Muscle of back (tissue), 11 donors: Measurements from ENCODE around the gene CDHR2. TPM values are rescaled to one million over a fixed set of nuclear protein-coding genes. Genes with fewer than 3 reads are reported as not detected.

Source experiments
- DNase-seq, 3 donors: peaks; one replicate each; pipeline versions ENCODE4 v3.0.0 to v3.0.0-alpha.2; 2013
- polyA plus RNA-seq, 10 donors: library from polyadenylated mRNA; unstranded; fragments of 120-200 nt; gene quantifications; one replicate each; pipeline ENCODE4 v1.2.1, GENCODE V29; 2013; ENCODE audit not compliant: insufficient read length in 10 of 10

The CDHR2 gene
- polyA plus RNA-seq, 10 donors, result 0.27 to 0.88 (median 0.49) TPM; not detected in 2

GRCh38 chr5:176529116-176529740 is 19.9 kb upstream of the CDHR2 start:
- no peak for DNase-seq

GRCh38 chr5:176529741-176530141 is 19.4 kb upstream of the CDHR2 start:
- no peak for DNase-seq

DNA sequence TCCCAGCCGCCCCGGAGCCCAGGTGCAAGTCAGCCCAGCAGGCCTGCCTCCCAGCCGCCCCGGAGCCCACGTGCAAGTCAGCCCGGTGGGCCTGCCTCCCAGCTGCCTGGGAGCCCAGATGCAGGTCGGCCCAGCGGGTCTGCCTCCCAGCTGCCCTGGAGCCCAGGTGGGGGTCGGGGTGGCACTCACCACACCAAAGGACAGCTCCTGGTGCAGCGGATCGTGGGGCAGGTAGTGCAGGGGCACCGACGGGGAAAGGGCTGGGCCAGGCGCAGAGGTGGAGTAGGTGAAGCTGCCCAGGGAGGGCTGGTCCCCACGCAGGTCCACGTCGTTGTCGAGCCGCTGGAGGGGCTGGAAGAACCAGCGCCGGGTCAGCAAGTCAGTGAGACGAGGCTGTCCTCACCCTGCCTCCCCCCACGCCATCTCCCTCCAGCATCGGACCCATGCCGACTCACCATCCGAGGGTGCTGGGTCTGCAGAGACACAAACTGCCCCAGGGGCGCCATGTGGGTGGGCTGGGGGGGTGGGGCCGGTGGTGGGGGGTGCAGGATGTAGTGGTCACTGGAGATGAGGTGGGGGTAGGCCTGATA is 18.7 kb upstream of the CDHR2 start:
- no peak for DNase-seq

DNA sequence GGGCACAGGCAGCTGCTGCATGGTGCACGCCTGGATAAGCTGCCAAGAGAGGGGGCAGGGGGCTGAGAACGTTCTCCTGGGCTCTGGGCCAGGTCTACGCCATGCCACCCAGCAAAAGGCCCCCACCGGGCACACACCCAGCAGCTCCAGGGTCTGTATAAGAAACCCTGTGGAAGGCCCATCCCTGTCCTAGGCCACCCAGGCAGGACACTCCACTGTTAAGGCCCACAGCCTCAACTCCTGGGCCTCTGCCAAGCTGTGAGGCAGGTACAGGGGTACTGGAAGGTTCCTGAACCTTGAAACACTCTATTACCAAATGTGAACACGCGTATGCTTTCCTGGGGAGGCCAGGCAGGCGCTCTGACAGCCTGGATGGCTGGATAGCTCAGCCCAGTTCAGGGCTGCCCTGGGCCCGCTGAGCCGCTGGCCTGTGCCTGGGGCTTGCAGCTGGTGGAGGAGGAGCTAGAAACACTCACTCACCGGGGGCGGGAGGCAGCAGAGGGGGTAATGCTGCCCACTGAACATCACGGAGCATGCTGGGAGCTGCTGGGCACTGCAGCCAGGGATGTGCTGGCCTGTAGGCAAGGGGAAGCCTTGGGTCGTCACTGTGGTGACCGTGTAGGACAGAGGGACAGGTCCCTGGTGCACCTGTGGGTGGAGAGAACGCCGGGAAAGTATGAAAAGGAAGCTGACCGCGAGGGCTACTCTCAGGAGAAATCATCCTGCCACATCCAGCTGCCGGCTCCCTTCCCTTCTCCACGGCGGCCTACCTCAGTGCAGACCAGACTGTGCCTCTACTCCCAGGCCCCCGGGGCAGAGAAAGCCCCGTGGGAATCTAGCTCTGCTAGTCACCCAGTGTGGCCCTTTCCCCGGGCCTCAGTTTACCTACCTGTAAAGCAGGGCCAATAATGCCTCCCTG is 17.9 kb upstream of the CDHR2 start:
- DNase-seq, result peak in 2 of 3 donors; percentile 55 to 84

DNA sequence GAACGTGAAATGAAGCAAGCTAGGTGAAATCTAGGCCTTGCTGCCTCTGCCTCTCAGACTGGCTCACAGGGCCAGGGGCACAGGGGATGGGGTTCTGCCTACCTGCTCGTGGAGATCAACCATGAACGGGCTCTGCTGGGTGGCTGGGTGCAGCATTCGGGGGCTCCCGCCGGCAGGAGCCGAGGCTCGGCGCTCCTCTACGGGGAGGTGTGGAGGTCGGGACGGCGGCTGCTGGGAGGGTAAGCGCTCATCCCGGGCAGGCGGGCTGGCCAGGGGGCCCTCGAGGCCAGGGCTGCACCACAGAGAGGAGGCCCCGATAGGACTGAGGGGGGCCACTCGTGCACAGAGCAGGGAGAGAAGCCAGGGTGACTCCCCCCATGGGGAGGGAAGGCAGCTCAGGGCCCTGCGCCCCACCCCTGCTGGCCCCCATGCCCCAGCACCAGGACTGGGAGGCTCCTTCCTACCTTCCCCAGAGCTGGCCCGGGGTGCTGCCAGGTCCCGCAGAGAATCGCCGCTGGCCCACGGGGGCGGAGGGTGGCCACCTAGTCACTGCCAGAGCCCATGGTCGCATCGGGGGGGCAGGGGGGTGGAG is 17.1 kb upstream of the CDHR2 start:
- DNase-seq, result no peak

GRCh38 chr5:176532795-176533194 is 16.3 kb upstream of the CDHR2 start:
- no peak for DNase-seq

- peak in 1 of 3 donors; percentile 66 for DNase-seq
Measured at GRCh38 chr5:176533390-176533789, 15.8 kb upstream of the CDHR2 start.

- peak in 1 of 3 donors; percentile 34 for DNase-seq
Measured at GRCh38 chr5:176533894-176534611, 15.1 kb upstream of the CDHR2 start.

DNA sequence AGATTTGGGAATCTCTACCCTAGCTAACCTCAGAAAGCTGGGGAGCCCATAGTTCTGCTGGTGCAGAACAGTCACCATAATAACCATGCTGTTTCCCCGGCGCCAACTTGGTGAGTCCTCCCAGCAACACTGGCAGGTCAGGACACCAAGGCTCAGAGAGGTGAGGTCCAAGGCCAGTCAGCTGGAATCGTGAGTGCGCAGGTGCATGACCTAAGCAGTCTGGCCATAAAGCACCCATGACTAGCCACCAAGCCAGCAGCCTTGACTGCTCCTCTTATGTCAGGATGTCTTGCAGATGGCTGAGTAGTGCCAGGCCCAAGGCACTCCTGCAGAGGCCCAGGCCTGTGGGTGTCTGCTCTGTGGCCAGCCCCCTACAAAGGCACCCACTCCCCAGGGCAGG is 14.5 kb upstream of the CDHR2 start:
- DNase-seq, result no peak

GRCh38 chr5:176535101-176535663 is 14.0 kb upstream of the CDHR2 start:
- DNase-seq, result peak in 1 of 3 donors; percentile 53

DNA sequence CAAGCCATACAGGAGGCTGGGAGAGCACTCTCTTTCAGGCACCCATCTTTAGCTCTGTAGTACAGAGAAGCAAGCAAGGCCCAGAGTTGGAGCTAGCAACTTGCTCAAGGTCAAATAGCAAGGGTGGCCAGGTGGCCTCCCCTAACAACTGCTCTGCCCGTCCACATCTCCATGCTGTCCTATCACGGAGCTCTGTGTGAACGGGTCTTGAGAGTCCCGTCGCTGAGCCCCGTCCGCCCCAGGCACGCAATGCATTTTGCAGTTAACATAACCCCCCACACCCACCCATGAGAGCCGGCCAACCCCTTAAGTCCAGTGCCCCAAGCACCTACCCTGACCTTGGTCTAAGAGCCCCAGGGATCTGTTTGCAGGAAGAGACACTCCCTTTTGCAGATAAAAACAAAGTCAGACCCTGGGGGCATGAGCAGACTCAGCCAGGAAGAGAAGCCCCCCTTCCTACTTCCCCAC is 13.4 kb upstream of the CDHR2 start:
- DNase-seq, result peak in 1 of 3 donors; percentile 56

GRCh38 chr5:176536132-176536901 is 12.8 kb upstream of the CDHR2 start:
- DNase-seq, result peak; percentile 80 to 94 (median 86)

GRCh38 chr5:176536902-176537553 is 12.1 kb upstream of the CDHR2 start, which contains the start of gene RNF44:
Gene RNF44 (minus strand): TSS chr5:176537402. CDS start chr5:176532472, 4,930 bp downstream.
- peak; percentile 98 to 99 (median 98) for DNase-seq

- DNase-seq, result peak; percentile 99 to 100 (median 100)
Measured at GRCh38 chr5:176537554-176538229, 11.4 kb upstream of the CDHR2 start.

GRCh38 chr5:176538230-176538988 is 10.7 kb upstream of the CDHR2 start:
- peak in 1 of 3 donors; percentile 34 for DNase-seq

DNA sequence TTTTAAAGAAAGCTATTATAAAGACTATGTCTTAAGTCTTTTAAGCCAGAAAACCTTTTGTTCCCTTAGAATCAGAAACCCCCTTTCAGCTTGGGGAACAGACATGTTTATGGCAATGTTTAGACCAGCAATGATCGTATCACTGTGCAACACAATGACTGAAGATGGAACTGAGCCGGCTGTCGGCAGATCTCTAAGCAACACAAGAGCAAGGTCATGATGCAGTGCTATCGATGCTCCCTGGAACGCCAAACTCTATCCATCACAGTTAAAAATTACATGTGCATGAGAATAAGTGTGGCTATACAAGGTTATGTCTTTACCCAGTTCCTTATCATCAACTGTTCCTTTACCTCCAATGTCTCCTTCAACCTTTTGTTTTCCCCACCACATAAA is 10.2 kb upstream of the CDHR2 start:
- no peak for DNase-seq

- DNase-seq, result no peak
Measured at GRCh38 chr5:176540476-176540899, 8.7 kb upstream of the CDHR2 start.

GRCh38 chr5:176540956-176541337 is 8.2 kb upstream of the CDHR2 start:
- no peak for DNase-seq
